Loucy (cell line): ENCODE results near the gene RBM28.

Experiments
- CTCF ChIP-seq: fragments of 200-600 bp; sonication (generic); conservative IDR thresholded peaks from 2 replicates; pipeline ENCODE4 v1.5.1; 2014; ENCODE audit warnings: mild to moderate bottlenecking, antibody characterized with exemption, low read length
- EZH2phosphoT487 ChIP-seq: fragments of 200-600 bp; IDR thresholded peaks from 2 replicates; pipeline ENCODE4 v1.6.1; 2018; ENCODE audit warnings: antibody characterized with exemption, mild to moderate bottlenecking, moderate library complexity, borderline replicate concordance

GRCh38 chr7:128360359-128360678 lies 16.6 kb upstream of the RBM28 start:
- TF ChIP-seq CTCF (no peak), EZH2phosphoT487 (no peak)
